HG03571 (cell line): ENCODE data around the gene DNAH12.
"Not testable (repeated sequence)": the region's sequence is repeated elsewhere in the genome, so short reads cannot be mapped to it uniquely, and the experiment has no call there.

Experiments used
- ATAC-seq: cut with Tn5 transposase; IDR thresholded peaks from one replicate; pipeline ENCODE4 v1.9.1; 2021; ENCODE audit not compliant: unreplicated experiment

Gene DNAH12

GRCh38 chr3:57423335-57423734 lies 120.8 kb downstream of the DNAH12 start:
- no peak for ATAC-seq

- no peak for ATAC-seq
Observed at GRCh38 chr3:57421336-57421735, 122.8 kb downstream of the DNAH12 start.

- no peak for ATAC-seq
Observed at GRCh38 chr3:57420001-57420400, 124.1 kb downstream of the DNAH12 start.

GRCh38 chr3:57411715-57412114 lies 132.4 kb downstream of the DNAH12 start:
- no peak for ATAC-seq

GRCh38 chr3:57409471-57409870 lies 134.7 kb downstream of the DNAH12 start:
- ATAC-seq: no peak

- no peak for ATAC-seq
Observed at GRCh38 chr3:57402675-57403074, 141.5 kb downstream of the DNAH12 start.

GRCh38 chr3:57397175-57398026 lies 146.7 kb downstream of the DNAH12 start:
- ATAC-seq: peak; percentile 77

- no peak for ATAC-seq
Observed at GRCh38 chr3:57393977-57394376, 150.2 kb downstream of the DNAH12 start.

- no peak for ATAC-seq
Observed at GRCh38 chr3:57391767-57392166, 152.4 kb downstream of the DNAH12 start.

GRCh38 chr3:57389271-57389670 lies 154.9 kb downstream of the DNAH12 start:
- no peak for ATAC-seq

- no peak for ATAC-seq
Observed at GRCh38 chr3:57386307-57386706, 157.8 kb downstream of the DNAH12 start.

GRCh38 chr3:57385498-57385897 lies 158.6 kb downstream of the DNAH12 start:
- no peak for ATAC-seq

- ATAC-seq: no peak
Observed at GRCh38 chr3:57383838-57384237, 160.3 kb downstream of the DNAH12 start.

- no peak for ATAC-seq
Observed at GRCh38 chr3:57383406-57383805, 160.7 kb downstream of the DNAH12 start.

- no peak for ATAC-seq
Observed at GRCh38 chr3:57382933-57383332, 161.2 kb downstream of the DNAH12 start.

- ATAC-seq: no peak
Observed at GRCh38 chr3:57370341-57370740, 173.8 kb downstream of the DNAH12 start.

GRCh38 chr3:57365089-57365488 lies 179.1 kb downstream of the DNAH12 start:
- ATAC-seq: not testable (repeated sequence)

GRCh38 chr3:57356275-57356674 lies 187.9 kb downstream of the DNAH12 start:
- not testable (repeated sequence) for ATAC-seq

GRCh38 chr3:57354768-57355167 lies 189.4 kb downstream of the DNAH12 start:
- ATAC-seq: no peak

GRCh38 chr3:57350271-57350670 lies 193.9 kb downstream of the DNAH12 start:
- ATAC-seq: no peak

GRCh38 chr3:57339071-57339642 lies 205.0 kb downstream of the DNAH12 start:
- not testable (repeated sequence) for ATAC-seq

GRCh38 chr3:57338272-57339070 lies 205.7 kb downstream of the DNAH12 start:
- ATAC-seq: not testable (repeated sequence)
